AG10803 (cell line): ENCODE measurements around the gene KRTAP3-1.

Source experiments
- DNase-seq: peaks from one replicate; pipeline ENCODE4 v3.0.0; 2010; ENCODE audit warnings: low read depth
- H3K4me3 ChIP-seq: 2 replicates; pipeline ENCODE4 v1.5.1; 2011; ENCODE audit warnings: mild to moderate bottlenecking, low read length, control low read depth
- TF ChIP-seq, protein P1 (sequence below): conservative IDR thresholded peaks from 2 replicates; pipeline ENCODE4 v1.5.1; 2011; ENCODE audit warnings: mild to moderate bottlenecking, low read length, control low read depth, inconsistent platforms

KRTAP3-1 gene

GRCh38 chr17:41013181-41013580 lies 4.3 kb upstream of the KRTAP3-1 start:
- TF ChIP-seq, protein P1, sequence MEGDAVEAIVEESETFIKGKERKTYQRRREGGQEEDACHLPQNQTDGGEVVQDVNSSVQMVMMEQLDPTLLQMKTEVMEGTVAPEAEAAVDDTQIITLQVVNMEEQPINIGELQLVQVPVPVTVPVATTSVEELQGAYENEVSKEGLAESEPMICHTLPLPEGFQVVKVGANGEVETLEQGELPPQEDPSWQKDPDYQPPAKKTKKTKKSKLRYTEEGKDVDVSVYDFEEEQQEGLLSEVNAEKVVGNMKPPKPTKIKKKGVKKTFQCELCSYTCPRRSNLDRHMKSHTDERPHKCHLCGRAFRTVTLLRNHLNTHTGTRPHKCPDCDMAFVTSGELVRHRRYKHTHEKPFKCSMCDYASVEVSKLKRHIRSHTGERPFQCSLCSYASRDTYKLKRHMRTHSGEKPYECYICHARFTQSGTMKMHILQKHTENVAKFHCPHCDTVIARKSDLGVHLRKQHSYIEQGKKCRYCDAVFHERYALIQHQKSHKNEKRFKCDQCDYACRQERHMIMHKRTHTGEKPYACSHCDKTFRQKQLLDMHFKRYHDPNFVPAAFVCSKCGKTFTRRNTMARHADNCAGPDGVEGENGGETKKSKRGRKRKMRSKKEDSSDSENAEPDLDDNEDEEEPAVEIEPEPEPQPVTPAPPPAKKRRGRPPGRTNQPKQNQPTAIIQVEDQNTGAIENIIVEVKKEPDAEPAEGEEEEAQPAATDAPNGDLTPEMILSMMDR: no peak
- no peak overlapping the region for H3K4me3 ChIP-seq
- DNase-seq: peak; percentile 47

GRCh38 chr17:41012326-41013120 lies 3.6 kb upstream of the KRTAP3-1 start:
- DNase-seq: no peak
- TF ChIP-seq, protein P1: no peak
- H3K4me3 ChIP-seq: no peak overlapping the region

DNA sequence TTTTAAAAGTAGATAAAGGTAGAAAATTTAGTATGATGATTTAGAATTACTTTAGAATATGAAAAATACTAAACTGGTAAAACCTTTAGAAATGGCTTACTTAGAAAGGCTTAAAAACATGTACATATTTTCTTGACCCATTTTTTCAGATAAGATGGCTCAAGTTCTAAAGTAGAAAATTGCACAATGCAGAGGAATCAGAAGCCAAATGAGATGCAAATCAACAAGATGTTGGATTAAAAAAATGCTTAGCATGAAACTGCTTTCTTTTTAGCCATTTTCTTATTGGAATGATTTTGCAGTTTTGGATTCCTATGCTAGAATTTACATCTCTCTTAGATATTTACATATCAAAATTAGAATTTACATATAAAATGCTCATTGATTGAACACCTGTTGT lies 1.5 kb upstream of the KRTAP3-1 start:
- TF ChIP-seq, protein P1: no peak
- H3K4me3 ChIP-seq: no peak overlapping the region
- DNase-seq: peak; percentile 39

DNA sequence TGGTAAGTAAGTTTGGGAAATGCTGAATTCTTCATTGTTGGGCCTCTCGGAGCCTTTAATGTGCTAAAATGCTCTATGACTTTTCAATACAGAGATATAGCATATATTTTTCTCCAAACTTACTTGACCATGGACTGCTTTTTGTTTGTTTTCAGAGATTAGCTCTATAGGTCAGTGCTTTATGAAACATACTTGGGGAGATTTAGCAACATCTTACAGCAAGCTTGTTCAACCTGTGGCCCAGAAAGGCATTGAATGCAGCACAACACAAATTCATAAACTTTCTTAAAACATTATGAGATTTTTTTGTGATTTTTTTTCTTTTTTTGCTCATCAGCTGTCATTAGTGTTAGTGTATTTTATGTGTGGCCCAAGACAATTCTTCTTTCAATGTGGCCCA lies 1.0 kb upstream of the KRTAP3-1 start:
- TF ChIP-seq, protein P1: no peak
- no peak overlapping the region for H3K4me3 ChIP-seq
- no peak for DNase-seq

- DNase-seq: no peak
These were observed 403 bp upstream of the KRTAP3-1 start for GRCh38 chr17:41009301-41009760.

GRCh38 chr17:41004397-41004796 lies 4.5 kb downstream of the KRTAP3-1 start:
- no peak for DNase-seq
- TF ChIP-seq, protein P1: no peak
- no peak overlapping the region for H3K4me3 ChIP-seq

More at GRCh38 chr17:41009301-41009760, 403 bp upstream of the KRTAP3-1 start:
- H3K4me3 ChIP-seq: no peak overlapping the region
- TF ChIP-seq, protein P1: no peak

DNA sequence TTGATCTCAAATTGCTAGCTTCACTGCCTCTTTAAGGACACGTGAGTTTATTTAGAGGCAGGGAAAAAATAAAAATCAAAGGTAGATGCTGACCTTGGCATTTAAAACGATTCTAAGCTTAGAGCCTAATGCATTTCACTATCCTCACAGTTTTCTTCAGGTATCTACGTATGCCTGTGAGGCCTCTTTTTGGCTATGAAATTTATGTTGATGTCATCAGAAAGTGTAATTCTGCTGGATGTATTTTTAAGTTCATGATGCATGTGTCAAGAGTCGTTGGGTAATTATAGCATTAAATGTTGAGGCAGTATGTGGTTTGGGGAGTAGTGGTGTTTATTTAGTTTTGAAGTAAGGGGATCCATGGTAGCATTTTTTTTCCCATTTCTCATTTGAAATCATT lies 5.0 kb downstream of the KRTAP3-1 start:
- TF ChIP-seq, protein P1: no peak

More for the DNA sequence above, 5.0 kb downstream of the KRTAP3-1 start:
- H3K4me3 ChIP-seq: no peak overlapping the region
- DNase-seq: no peak
